MM.1S (cell line): ENCODE results near the gene IP6K2.
A peak's percentile ranks its signal among the peaks of the same experiment; 100 is the strongest.

Experiments used
- DNase-seq: peaks from one replicate; pipeline ENCODE4 v3.0.0-alpha.2; 2015
- H2AFZ ChIP-seq: fragments of 300-600 bp; sonication (generic); 2 replicates; pipeline ENCODE4 v1.6.0; 2016; ENCODE audit warnings: antibody characterized with exemption, low read length
- H3F3A ChIP-seq: fragments of 300-600 bp; sonication (generic); 2 replicates; pipeline ENCODE4 v1.6.1; 2016; ENCODE audit warnings: mild to moderate bottlenecking, antibody characterized with exemption, low read length, moderate library complexity, mixed read lengths; ENCODE audit not compliant: insufficient read depth
- H3K27ac ChIP-seq: fragments of 300-600 bp; sonication (generic); 2 replicates; pipeline ENCODE4 v1.5.1; 2016; ENCODE audit warnings: mild to moderate bottlenecking, low read length
- H3K27me3 ChIP-seq: fragments of 300-600 bp; sonication (generic); replicated peaks from 2 replicates; pipeline ENCODE4 v1.6.0; 2016; ENCODE audit warnings: low read length; ENCODE audit not compliant: insufficient read depth
- H3K36me3 ChIP-seq: fragments of 300-600 bp; sonication (generic); replicated peaks from 2 replicates; pipeline ENCODE4 v1.6.1; 2016; ENCODE audit warnings: mild to moderate bottlenecking, low read length, mixed read lengths; ENCODE audit not compliant: insufficient read depth
- H3K4me1 ChIP-seq: fragments of 300-600 bp; sonication (generic); 2 replicates; pipeline ENCODE4 v1.6.1; 2016; ENCODE audit warnings: low read length, mixed read lengths
- H3K4me2 ChIP-seq: fragments of 300-600 bp; sonication (generic); 2 replicates; pipeline ENCODE4 v1.6.0; 2016; ENCODE audit warnings: low read depth, low read length
- H3K4me3 ChIP-seq: fragments of 300-600 bp; sonication (generic); 2 replicates; pipeline ENCODE4 v1.5.1; 2016; ENCODE audit warnings: low read length, mixed read lengths
- H3K79me2 ChIP-seq: fragments of 300-600 bp; sonication (generic); 2 replicates; pipeline ENCODE4 v1.6.1; 2016; ENCODE audit warnings: mixed run types, low read length, mixed read lengths
- H3K9ac ChIP-seq: fragments of 300-600 bp; sonication (generic); 2 replicates; pipeline ENCODE4 v1.6.1; 2016; ENCODE audit warnings: low read length, mixed read lengths
- H3K9me2 ChIP-seq: fragments of 300-600 bp; sonication (generic); replicated peaks from 2 replicates; pipeline ENCODE4 v1.6.1; 2016; ENCODE audit warnings: mild to moderate bottlenecking, low read length, mixed read lengths; ENCODE audit not compliant: insufficient read depth
- H3K9me3 ChIP-seq: fragments of 300-600 bp; sonication (generic); replicated peaks from 2 replicates; pipeline ENCODE4 v1.6.1; 2016; ENCODE audit warnings: mild to moderate bottlenecking, low read length, mixed read lengths; ENCODE audit not compliant: insufficient read depth
- H4K20me1 ChIP-seq: fragments of 300-600 bp; sonication (generic); 2 replicates; pipeline ENCODE4 v1.6.1; 2016; ENCODE audit warnings: mild to moderate bottlenecking, low read length, moderate library complexity, mixed read lengths; ENCODE audit not compliant: insufficient read depth
- EZH2 ChIP-seq: fragments of 300-600 bp; sonication (generic); optimal IDR thresholded peaks from 2 replicates; pipeline ENCODE3; 2017; ENCODE audit warnings: low read depth, mild to moderate bottlenecking, antibody characterized with exemption, low read length, mixed read lengths
- EZH2phosphoT487 ChIP-seq: fragments of 300-600 bp; sonication (generic); IDR thresholded peaks from 2 replicates; pipeline ENCODE4 v1.6.1; 2018; ENCODE audit warnings: antibody characterized with exemption, low read length
- TF ChIP-seq, protein P1 (sequence below): fragments of 300-600 bp; sonication (generic); IDR thresholded peaks from 2 replicates; pipeline ENCODE4 v1.5.1; 2016; ENCODE audit warnings: antibody characterized with exemption, low read length, mixed read lengths

The IP6K2 gene

DNA sequence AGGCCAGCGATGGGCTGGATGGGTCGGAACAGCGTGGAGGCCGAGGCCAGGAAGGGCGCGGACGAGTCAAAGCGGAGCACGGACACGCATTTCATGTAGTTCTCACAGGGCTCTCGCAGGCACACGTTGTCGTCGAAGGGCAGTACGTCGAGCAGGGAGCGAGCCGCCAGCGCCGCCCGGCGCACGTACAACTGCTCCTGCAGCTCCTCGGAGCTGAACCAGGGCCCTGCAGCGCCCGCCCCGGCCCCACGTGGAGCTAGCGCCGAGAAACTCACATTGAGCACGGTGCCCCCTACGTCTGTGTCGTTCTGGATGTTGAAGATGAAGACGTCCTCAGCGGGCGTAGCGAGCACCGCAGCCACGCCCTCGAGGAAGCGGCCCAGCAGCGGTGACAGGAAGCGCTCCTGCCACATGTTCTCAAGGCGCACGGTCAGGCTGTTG lies 60.2 kb downstream of the IP6K2 start:
- H3K27ac ChIP-seq = no peak overlapping the region

DNA sequence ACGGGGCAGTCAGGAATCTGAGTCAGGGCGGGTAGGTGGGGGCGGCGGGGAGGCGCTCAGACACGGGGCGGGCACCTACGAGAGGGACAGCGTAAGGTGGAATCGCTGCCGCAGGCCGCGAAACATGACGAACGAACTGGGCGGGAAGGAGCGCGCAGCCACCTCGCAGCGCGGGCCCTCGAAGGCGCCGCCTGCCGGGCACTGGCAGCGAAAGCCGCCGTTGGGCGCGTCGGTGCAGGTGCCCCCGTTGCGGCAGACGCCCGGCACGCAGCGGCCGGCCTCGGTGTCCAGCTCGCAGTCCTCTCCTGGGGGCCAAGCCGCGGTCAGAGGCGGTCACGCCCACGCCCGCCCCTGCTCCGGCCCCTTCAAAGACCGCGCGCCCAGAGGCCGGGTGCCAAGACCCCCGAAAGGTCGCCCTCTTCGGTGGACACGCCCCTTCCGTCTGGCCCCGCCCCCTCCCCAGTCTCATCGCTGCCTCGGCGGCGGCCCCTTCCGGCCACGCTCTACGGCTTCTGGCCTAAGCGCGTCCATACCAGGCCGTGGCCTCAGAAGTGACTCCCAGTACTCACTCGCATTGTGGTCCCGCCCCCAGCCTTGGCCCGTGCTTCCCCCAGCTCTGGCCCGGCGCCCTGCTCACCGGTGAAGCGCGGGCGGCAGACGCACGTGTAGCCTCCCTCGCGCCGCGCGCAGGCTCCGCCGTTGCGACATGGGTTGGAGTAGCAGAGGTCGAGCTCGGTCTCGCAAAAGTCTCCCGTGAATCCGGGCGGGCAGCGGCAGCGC lies 60.8 kb downstream of the IP6K2 start:
- Histone ChIP-seq H3K27ac (no peak overlapping the region), H3K36me3 (no peaks in the 10 kb centered on the region), H3K4me2 (peak overlapping the region; percentile 75; the same call in 1 of the 2 replicates), H2AFZ (peak overlapping the region; percentile 70), H3K79me2 (no peaks in the 10 kb centered on the region), H3K9me3 (no peaks in the 10 kb centered on the region), H3F3A (peaks cover 9% of the 10 kb centered on the region; the same call in 1 of the 2 replicates), H3K27me3 (peaks cover 17% of the 10 kb centered on the region), H3K4me3 (peak overlapping the region; percentile 60), H4K20me1 (no peaks in the 10 kb centered on the region), H3K9ac (peak overlapping the region; percentile 25; the same call in 1 of the 2 replicates), H3K9me2 (no peaks in the 10 kb centered on the region), H3K4me1 (peaks cover 23% of the 10 kb centered on the region)
- TF ChIP-seq, protein P1, sequence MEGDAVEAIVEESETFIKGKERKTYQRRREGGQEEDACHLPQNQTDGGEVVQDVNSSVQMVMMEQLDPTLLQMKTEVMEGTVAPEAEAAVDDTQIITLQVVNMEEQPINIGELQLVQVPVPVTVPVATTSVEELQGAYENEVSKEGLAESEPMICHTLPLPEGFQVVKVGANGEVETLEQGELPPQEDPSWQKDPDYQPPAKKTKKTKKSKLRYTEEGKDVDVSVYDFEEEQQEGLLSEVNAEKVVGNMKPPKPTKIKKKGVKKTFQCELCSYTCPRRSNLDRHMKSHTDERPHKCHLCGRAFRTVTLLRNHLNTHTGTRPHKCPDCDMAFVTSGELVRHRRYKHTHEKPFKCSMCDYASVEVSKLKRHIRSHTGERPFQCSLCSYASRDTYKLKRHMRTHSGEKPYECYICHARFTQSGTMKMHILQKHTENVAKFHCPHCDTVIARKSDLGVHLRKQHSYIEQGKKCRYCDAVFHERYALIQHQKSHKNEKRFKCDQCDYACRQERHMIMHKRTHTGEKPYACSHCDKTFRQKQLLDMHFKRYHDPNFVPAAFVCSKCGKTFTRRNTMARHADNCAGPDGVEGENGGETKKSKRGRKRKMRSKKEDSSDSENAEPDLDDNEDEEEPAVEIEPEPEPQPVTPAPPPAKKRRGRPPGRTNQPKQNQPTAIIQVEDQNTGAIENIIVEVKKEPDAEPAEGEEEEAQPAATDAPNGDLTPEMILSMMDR = peak; percentile 55
- no peak for TF ChIP-seq EZH2phosphoT487
- DNase-seq = peak; percentile 79

More for the DNA sequence above, 60.2 kb downstream of the IP6K2 start:
- peak overlapping the region; percentile 75; the same call in 1 of the 2 replicates for H3K4me2 ChIP-seq
- peaks cover 17% of the 10 kb centered on the region for H3K27me3 ChIP-seq
- no peak for DNase-seq
- no peaks in the 10 kb centered on the region for H3K79me2 ChIP-seq
- H3F3A ChIP-seq = peaks cover 9% of the 10 kb centered on the region; the same call in 1 of the 2 replicates
- no peaks in the 10 kb centered on the region for H3K9me3 ChIP-seq
- peak overlapping the region; percentile 25; the same call in 1 of the 2 replicates for H3K9ac ChIP-seq
- no peaks in the 10 kb centered on the region for H3K36me3 ChIP-seq
- H4K20me1 ChIP-seq = no peaks in the 10 kb centered on the region
- TF ChIP-seq EZH2phosphoT487 (no peak), EZH2 (no peak)
- TF ChIP-seq, protein P1 = no peak
- peak overlapping the region; percentile 70 for H2AFZ ChIP-seq
- peaks cover 23% of the 10 kb centered on the region for H3K4me1 ChIP-seq
- H3K4me3 ChIP-seq = 0 out of 2 replicates have a peak overlapping the region, but pooled peaks have one; percentile 60
- no peaks in the 10 kb centered on the region for H3K9me2 ChIP-seq

DNA sequence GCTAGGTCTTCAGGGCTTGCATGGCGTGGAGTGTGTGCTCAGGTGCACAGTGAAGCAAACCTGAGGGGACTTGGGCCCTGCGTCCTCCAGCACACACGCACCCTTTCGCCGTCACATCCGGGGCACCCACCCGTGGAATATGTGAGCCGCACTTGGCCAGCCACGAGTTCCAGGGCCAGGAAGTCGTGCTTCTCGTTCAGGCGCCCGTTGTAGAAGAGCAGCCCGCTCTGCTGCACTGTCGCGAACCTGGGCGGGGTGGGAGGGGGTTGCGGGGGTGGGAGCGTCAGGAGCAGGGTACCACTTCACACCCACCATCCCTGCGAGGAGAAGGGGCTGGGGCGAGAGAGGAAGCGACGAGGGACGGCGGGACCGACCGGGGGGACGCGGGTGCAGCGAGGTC lies 61.4 kb downstream of the IP6K2 start:
- Histone ChIP-seq H3K4me3 (no peak overlapping the region), H2AFZ (no peak overlapping the region), H3K9me3 (no peaks in the 10 kb centered on the region)

More for the DNA sequence above, 61.4 kb downstream of the IP6K2 start:
- Histone ChIP-seq H3K79me2 (no peaks in the 10 kb centered on the region), H3K9ac (no peak overlapping the region), H3F3A (peaks cover 9% of the 10 kb centered on the region; the same call in 1 of the 2 replicates), H3K27ac (no peak overlapping the region), H3K36me3 (no peaks in the 10 kb centered on the region), H3K4me1 (peaks cover 23% of the 10 kb centered on the region), H4K20me1 (no peaks in the 10 kb centered on the region), H3K4me2 (peak overlapping the region; percentile 75; the same call in 1 of the 2 replicates), H3K27me3 (peaks cover 17% of the 10 kb centered on the region), H3K9me2 (no peaks in the 10 kb centered on the region)
- TF ChIP-seq, protein P1 = no peak
- no peak for TF ChIP-seq EZH2phosphoT487
- no peak for TF ChIP-seq EZH2
- DNase-seq = no peak
